HG03457 (cell line): Measurements from ENCODE around the gene TMEM131.

Experiments used
- ATAC-seq: cut with Tn5 transposase; IDR thresholded peaks from one replicate; pipeline ENCODE4 v1.9.1; 2021; ENCODE audit warnings: moderate number of reproducible peaks; ENCODE audit not compliant: unreplicated experiment

Gene TMEM131

DNA sequence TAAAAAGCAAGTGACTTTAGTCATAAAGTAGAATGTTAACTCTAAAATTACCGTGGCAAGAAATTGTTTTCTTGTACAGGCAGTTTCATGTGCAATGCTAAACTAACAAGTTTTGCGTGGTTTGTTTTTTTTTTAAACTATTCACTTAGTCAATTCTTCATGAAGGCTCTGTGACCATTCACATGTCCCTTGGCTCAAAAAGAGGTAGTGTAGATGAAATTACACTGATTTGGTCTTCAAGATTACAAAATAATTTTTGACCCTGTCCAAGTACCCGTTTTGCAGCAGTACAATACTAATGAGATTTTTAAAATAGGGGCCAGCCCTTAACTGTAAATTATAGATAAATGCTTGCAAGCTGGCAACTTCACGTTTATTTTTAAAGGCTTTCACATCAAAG lies 1.3 kb downstream of the TMEM131 start:
- no peak for ATAC-seq

DNA sequence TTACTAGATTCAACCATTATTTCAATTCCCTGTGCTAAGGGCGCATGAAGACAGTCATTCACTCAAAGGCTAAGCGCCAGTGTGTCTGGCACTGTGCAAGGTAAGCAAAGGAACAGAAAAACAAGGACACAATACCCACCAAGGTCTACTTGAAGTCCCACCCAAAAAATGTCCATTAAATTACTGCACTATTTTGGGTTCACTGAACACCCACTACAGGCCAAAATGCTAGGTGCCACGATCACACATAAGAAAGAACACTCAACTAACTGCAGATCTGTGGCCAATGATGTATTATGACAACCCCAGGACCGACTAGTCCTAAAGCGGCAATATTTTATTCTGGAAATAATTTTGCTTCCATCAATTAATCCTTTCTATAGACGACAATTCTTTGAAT lies 1.8 kb downstream of the TMEM131 start:
- ATAC-seq: no peak

DNA sequence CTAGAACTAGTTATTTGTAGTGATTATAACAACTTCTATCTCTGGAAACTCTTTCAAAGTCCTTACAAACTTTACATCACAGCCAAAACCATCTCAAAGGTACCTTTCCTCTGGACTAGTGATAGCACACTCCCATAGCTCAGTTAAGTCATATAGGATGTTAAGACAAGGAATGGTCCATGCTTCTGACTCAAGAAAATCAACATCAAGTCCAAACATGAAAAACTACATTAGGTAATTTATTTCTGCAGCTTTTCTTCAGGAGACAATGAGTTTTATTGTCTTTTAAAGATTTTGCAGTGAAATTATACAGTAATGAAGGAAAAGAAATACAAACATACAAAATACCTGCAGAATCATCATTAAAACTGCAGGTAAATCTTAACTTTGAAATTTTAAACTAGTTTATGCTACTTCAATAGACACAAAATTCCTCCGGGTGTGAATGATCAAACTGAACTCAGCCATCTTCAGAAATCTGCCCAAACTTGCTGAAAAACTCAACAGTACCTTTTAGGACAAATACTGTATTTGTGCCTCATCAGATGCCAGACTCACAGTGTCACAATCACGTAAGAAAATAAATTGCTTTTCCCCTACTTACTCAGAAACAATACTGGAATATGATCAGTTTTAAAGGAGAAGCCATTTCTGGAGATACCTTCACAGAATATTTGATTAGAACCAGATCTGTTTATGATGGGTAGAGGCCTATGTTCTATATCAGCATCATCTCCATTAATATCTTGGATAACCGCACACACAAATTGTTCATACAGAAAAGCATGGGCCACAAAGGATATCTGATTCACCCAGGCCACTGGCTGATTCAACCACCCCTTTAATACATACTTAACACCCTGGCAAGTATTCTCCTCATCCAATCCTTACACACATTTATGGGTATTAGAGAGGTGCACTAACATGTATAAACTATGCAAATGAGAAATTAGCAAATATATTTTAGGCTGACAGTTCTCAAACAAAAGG lies 2.6 kb downstream of the TMEM131 start:
- no peak for ATAC-seq

DNA sequence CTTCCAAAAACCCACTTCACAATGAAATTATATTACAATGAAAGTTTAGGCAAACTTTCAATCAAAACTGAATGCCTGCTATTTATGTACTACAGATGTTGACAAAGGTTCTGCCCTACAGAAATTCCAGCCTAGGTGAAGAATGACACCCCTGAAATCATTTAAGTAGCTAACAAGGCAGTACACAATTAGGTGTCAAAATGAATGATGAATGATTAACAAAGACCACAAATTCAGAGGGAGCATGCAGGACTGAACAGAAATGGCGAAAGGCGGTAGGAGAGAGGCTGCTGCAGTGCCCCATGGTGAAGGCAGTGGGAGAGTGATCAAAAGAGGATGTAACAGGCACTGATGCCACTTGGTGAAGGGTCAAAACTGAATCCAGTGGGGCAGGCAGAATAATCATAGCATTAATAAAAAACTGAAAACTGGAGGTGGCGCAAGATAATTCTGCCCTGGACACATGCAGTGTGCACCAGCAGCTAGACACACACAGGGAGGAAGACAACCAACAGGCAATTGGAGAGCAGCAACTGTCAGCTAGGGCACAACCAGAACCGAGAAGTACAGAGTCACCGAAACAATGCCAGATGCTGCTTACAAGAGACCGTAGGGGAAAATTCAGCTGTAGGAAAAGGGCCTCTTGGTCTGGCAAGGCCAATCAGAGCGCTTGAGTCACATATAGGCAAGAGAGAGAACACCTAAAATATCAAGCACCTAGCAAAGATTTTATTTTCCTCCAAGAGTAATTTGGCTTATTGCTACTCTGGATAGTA lies 4.5 kb downstream of the TMEM131 start:
- ATAC-seq: no peak

DNA sequence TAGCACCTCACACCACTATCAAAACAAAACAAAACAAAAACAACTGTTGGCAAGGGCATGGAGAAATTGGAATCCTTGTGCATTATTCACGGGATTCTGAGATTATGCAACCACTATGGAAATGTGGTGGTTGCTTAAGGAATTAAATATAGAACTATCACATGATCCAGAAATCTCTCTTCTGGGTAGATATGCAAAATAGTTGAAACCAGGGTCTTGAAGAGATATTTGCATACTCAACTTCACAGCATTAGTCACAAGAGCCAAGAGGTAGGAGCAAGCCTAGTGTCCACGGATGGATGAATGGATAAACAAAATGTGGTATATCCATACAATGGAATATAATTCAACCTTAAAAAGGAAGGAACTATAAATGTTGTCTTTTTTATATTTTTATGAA lies 7.0 kb downstream of the TMEM131 start:
- no peak for ATAC-seq

DNA sequence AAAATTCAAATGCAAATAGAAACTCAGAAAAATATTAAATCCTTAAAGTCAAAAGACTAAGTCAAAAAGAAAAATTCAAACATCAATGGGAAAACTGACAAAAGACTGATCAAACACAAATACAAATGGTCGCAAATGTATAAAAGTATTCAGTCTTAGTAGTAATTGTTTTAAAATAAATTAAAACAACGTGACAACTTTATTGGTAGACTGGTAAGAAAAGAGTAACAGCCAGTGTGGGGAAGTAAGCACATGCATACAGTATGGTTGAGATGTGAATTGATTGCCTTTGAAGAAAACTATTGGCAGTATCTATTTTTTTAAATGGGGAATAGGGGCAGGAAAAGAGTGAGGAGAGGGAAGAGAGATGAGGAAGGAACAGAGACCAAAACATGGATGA lies 9.8 kb downstream of the TMEM131 start:
- ATAC-seq: no peak

DNA sequence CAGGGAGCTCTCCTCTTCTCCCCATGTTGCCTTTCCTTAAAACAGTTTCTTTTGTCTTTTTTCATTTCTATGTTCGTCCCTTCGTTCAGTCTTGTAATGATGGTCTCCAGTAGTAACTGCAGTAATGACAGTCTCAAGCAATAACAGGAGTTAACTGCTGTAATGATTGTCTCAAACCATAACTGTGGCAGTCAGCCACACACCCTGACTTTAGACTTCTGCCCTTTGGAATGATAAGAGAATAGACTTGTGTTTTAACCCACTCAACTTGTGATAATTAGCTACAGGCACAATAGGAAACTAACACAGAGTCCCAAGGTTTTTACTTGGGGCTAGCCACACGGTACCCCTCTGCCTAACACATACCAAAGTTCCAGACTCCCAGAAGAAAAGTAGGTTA lies 12.1 kb downstream of the TMEM131 start:
- ATAC-seq: no peak

DNA sequence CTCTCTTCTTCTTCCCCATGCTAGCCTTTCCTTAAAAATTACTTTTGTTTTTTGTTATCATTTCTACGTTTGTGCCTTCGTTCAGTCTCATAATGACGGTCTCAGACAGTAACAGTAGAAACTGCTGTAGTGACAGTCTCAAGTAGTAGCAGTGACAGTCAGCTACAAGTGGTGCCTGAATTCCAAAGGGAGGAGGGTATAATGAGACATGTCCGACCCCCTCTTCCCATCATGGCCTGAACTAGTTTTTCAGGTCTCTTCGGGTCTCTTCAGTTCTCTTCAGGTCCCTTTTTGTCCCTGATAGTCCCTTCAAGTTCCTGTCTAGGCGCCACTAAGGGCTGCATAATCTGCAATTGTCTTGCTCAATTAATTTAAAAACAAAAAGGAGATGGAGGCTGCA lies 12.6 kb downstream of the TMEM131 start:
- ATAC-seq: no peak

DNA sequence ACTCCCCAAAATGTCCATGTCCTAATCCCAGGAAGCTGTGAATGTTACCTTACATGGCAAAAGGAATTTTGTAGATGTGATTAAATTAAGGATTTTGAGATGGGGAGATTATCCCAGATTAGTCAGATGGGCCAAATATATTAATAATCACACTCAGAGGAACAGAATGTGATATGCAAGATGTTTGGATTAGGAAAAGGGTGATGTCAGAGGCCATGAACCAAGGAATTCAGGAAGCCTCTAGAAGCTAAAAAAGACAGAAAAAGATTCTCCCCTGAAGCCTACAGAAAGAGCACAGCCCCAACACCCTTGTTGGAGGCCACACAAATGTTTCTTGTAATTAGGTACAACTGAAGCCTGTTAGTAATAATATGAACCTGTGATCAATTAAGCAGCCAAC lies 13.1 kb downstream of the TMEM131 start:
- no peak for ATAC-seq

DNA sequence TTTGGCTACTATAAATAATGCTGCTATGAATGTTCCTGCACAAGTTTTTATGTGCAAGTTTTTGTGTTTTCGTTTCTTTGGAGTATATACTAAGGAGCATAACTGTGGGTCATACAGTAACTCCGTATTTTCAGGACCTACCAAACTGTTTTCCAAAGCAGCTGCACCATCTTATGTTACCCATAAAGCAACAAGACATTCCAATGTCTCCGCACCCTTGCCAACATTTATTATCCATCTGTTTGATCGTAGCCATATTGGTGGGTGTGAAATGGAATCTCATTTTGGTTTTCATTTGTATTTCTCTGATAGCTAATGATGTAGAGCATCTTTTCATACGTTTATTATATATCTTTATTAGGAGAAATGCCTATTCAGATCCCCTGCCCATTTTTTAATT lies 13.8 kb downstream of the TMEM131 start:
- no peak for ATAC-seq

DNA sequence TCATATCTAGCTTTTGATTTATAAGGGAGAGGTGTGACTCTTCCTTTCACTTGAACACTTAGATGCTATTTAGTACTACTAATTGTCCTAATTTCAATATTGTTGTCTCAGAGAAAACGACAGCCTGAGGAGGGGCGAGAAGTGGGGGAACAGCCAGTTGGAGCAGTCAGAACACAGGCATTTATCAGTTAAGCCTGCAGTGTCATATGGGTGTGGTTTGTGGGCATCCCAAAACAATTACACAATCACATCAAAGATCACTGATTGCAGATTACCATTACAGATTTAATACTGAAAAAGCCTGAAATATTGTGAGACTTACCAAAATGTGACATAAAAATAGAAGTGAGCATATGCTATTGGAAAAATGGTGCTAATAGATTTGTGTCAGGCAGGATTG lies 15.8 kb downstream of the TMEM131 start:
- ATAC-seq: no peak

DNA sequence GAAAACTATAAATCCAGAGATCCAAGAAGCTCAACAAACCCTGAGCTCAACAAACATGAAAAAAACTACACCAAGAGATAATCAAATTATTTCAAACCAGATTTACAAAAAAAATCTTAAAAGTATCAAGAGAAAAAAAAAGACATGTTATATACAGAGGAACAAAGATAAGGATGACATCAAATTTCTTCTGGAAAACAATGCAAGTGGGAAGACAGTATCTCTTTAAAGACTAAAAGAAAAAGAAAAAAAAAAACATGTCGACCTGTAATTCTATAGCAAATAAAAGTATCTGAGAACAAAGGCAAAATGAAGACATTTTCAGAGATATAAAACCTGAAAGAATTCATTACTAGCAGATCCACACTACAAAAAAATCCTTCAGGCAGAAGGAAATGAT lies 21.3 kb downstream of the TMEM131 start:
- no peak for ATAC-seq

DNA sequence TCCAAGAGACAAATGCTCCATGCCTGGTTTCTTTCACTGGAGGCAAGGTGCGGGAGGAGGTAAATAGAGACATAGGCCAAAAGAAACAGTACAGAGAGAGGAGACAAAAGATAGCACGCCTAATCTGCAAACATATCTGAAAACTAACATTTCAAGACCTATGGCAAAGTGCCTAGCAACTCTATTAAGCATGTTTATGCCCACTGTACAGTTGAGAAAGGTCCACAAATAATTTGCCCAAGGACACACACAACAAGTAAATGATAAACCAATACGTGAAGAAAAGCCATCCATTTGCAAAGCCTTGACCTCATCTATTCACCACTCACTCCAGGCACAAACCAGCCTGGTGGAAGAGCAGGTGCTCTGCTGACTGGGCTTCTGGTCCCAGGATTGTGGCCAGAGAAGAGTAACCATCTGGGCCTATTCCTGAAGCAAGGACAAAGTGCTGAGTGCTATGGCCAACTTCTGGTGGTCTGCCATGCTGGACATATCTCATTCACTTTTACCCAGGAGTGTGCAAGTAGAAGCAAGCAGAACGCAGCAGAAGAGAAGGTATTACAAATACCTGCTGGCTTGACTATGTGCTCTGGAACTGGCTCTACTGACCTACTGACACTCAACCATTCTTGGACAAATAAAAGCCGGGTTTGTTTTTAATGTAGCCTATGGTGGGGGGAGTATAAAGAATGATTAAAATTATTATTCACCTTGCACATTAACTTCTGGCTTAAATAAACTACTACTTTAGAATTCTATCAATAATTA lies 25.3 kb downstream of the TMEM131 start:
- ATAC-seq: no peak

DNA sequence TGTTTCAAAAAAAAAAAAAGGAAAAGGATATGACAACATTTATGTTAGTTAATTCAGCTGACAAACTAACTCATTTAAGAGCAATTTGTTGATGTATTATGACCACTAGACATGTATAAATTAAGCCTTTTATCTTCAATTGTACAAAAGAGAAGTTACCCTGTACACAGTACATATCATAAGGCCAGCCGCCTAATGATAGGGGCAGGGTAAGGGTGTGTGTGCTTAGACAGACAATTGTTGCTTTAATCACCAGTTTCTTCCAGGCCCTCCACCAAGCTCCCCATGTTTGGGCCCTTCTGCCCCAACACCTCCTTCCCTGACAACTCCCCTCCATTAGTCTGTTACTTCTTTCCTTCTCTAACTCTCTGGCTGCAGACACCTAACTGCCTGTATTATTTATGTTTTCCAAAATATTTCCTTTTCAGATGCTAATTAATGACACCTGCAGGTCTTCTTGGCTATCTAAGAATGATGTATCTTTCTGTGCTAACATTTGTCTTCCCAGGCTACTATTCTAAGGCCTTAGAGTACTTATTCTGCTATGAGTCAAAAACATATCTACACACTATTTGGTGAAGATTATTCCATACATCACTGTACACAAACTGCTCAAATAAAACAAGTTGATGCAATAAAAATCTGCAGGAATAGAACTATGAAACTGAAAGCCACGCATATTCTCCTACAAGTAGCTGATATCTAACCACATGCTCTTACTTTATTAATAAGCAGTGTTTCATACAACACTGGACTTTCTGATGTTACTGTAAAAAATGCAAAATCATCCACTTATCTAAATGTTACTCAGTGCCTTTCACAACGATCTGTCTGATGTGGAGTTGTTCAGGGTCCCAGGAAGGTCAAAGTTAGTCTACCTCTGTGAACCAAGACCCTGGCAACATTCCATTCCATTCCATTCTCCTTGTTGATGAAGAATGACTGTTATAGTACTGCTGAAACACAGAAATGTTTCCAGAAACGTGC lies 26.4 kb downstream of the TMEM131 start:
- ATAC-seq: no peak

DNA sequence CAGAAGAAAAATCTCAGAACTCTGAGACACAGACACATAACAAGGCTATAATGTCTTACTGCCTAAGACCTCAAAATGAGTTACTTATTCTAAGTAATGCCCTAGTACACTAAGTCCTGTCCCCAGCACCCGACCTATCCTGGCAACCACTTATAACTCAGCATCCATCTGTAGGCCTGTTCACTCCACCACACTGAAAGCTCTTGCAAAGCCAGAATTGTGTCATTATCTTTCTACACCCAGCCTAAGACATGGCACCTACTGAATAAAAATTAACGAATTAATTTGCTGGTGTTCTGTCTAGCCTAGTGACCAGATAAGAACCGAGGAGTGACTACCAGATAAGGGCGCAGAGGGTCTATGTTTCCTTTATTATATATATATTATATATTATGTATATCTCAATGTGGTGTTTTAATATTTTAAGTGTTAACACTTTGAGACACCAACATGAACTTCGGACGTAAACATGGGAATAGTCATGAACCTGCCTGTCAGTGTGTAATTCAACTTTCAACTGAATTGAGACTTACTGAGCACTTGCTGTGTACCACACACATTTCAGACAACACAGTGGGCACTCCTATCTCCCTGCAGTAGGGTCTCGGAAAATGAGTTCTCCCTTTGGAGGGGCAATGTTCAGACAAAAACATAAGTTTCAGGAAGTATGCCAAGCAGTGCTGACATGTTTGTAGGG lies 27.7 kb downstream of the TMEM131 start:
- ATAC-seq: no peak

DNA sequence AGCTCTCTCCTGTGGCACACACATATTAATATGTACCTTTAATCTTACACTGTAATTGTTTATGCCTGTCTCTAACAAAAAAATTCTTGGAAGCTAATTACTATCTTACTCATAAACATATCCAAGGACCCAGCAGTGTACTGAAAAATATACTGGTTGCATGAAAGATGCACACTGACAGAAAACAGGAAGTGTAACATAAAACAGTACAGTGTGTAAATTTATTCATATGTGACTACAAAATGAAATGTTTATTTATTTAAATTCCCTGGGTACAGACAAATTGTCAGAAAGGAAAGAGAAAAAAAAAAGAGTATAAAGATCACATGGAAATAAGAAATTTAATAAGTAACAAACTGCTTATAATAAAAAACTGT lies 28.5 kb downstream of the TMEM131 start:
- ATAC-seq: no peak

DNA sequence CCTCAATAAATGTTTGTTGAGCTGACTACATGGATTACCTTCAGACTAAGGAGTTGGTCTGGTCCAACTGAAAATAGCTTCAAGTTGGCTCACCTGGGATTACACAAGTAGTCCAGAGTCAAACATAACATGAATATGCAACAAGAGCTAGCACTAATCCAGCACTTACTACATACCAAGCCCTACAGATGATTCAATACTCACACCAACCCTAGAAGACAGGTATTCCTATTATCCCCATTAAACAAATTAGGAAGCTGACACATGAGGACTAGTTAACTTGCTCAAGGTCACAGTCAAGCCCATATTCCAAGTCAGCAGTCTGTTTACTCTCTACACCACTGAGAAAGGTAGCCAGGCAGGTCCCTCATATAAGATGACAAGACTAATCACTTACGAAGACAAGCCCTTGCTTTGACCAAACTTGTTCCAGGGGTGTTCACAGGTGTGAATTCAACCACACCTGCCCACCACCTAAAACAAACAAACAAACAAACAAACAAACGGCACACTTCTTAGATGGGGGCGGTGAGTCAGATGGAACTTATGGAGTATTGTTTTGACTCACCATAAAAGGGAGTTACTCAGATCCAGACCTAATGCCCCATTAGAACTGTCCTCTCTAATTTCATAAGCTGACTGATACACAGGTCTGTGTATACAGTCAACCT lies 29.1 kb downstream of the TMEM131 start:
- no peak for ATAC-seq

DNA sequence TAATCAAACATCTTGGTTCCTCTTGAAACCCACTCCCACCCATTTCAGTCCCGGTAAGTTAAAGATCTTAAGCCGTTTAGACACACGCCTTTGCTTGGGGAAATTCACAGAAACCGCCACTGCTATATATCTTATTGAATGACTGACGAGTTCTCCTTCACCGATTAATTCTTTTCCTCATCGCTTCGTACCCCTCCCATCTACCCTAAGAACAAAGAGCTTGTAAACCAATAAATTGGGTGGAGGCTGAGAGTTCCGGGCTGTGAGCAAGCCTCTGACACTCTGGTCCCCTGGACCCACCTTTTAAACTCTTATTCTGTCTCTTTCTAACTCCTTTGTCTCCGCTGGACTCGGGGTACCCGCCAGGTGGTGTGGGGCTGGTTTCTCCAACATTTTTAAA lies 30.6 kb downstream of the TMEM131 start:
- no peak for ATAC-seq

DNA sequence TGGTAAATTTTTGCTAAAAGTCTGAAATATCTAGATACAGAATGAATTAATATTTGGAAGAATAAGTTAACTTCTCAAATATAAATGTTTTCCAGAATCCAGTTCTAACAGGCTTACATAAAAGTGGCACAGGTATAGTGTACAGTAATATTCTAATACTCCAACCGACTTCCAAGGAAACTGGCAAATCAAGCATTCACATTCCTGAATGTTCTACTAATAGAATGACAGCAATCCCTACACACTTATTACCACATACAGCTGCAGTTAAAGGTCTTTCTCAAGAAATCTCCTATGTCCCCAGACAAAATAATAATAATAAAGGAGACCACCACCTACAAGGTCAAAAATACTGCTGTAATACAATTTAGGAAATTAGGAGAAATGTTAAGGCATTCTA lies 31.9 kb downstream of the TMEM131 start:
- ATAC-seq: no peak
